Measurements from ENCODE around the gene C2orf92.
A peak's percentile ranks its signal among the peaks of the same experiment; 100 is the strongest.
"Not testable (repeated sequence)": the region's sequence is repeated elsewhere in the genome, so short reads cannot be mapped to it uniquely, and the experiment has no call there.

Gene C2orf92

DNA sequence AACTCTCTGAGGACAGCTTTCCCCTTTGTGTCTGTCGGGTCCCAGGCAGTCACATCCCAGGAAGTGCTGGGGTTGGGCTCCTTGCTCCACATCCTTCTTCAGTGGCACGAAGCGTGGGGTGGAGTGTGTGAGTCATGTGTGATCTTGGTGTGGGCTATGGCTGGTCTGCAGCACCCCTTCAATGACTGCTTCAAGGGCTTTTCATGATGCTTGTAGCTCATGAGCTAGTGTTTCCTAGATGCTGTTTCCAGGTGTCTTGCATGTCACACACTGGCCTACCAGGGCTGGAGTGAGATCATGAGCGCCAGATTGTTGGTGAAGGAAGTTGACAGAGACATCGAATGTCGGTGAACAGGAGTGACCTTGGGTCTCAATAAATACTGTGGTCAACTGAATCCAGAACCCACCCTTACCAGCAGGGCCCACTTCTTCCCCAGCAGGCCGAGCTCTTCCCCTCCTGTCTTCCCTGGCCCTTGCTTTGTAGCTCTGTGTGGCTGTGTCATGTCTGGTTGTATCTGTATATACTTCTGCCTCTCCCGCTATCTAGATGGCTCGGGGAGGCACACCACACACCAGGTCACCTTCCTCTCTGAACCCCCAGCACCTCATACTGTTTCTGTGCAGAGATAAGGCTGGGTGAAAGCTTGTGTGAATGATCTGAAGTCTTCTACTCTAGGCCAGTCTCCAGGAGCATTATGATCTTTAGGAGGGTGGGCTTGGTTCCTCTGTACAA, 3.8 kb downstream of the C2orf92 start:
- Histone ChIP-seq H3K4me1 (ENCODE audit: insufficient read depth, low read length) (peaks cover 17% of the 10 kb centered on the region), H3K4me3 (ENCODE audit: low read length) (no peak overlapping the region), H3K27me3 (ENCODE audit: insufficient read depth, low read length) (no peaks in the 10 kb centered on the region), H3K27ac (ENCODE audit: low read depth, low read length) (no peak overlapping the region), H3K9ac (ENCODE audit: low read depth, low read length) (no peak overlapping the region), H3K36me3 (ENCODE audit: insufficient read depth, low read length) (no peaks in the 10 kb centered on the region), H3K9me3 (ENCODE audit: insufficient read depth, low read depth, low read length) (no peaks in the 10 kb centered on the region)
- 90% methylated on average over 7 of the region's 9 CpGs for WGBS

DNA sequence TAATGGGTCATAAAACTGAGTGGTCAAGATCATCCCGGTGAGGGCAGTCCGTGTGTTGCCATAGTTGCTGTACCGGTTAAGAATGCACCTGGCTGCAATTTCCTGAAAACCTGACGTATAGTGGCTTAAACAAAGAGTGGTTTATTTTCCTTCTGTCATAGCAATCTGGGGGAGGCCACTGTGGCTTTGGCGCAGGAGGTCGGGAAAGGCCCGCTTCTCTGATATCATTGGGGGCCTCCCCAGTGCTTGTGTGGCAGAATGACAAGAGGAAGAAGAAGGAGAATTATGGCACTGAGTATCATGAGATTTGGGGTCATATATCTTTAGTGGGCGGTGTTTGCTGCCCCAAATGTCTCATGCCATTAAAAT, 4.4 kb downstream of the C2orf92 start:
- Histone ChIP-seq H3K4me1 (ENCODE audit: insufficient read depth, low read length) (peaks cover 17% of the 10 kb centered on the region), H3K36me3 (ENCODE audit: insufficient read depth, low read length) (no peaks in the 10 kb centered on the region), H3K27ac (ENCODE audit: low read depth, low read length) (no peak overlapping the region), H3K27me3 (ENCODE audit: insufficient read depth, low read length) (no peaks in the 10 kb centered on the region), H3K9me3 (ENCODE audit: insufficient read depth, low read depth, low read length) (no peaks in the 10 kb centered on the region), H3K4me3 (ENCODE audit: low read length) (no peak overlapping the region), H3K9ac (ENCODE audit: low read depth, low read length) (no peak overlapping the region)
- 94% methylated on average over 8 of the region's 8 CpGs for WGBS

DNA sequence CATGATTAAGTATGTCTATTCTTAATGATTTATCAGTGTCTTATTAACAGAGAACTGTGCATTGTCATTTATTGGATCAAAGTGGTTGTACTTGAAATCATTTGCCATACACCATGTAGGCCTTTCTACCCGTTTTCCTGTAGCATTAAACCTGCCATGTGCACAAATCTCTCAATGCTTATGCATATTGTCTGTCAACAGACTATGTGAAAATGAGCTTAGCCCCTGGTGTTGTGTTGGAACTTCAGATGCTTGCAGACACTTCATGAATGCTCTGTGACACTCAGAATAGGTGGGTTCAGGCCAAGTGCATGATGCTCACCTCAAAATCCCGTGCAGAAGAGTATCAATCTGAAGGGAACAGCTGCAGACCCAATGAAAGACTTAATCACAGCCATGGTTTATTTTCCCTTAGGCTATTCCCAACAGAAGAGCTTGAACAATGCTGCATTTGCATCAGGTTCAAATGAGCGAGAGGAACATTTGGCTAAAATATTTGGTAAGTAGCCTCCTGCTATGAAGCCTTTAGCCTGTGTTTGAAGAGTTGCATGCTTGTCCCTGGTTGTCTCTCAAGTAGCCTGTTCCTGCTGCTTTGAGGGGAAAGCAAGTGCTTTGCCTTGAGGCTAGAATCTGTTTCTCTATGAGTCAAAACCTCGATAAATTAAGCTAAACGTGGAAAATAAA, 6.1 kb downstream of the C2orf92 start:
- no peaks in the 10 kb centered on the region for H3K27me3 ChIP-seq (ENCODE audit: insufficient read depth, low read length)
- H3K4me3 ChIP-seq (ENCODE audit: low read length) = no peak overlapping the region
- H3K36me3 ChIP-seq (ENCODE audit: insufficient read depth, low read length) = no peaks in the 10 kb centered on the region
- no peaks in the 10 kb centered on the region for H3K9me3 ChIP-seq (ENCODE audit: insufficient read depth, low read depth, low read length)
- WGBS = 53% methylated on average over 5 of the region's 5 CpGs
- H3K27ac ChIP-seq (ENCODE audit: low read depth, low read length) = peak overlapping the region; percentile 34; the same call in 1 of the 2 replicates
- H3K9ac ChIP-seq (ENCODE audit: low read depth, low read length) = no peak overlapping the region
- peaks cover 17% of the 10 kb centered on the region for H3K4me1 ChIP-seq (ENCODE audit: insufficient read depth, low read length)

- Histone ChIP-seq H3K4me3 (ENCODE audit: low read length) (no peak overlapping the region), H3K36me3 (ENCODE audit: insufficient read depth, low read length) (no peaks in the 10 kb centered on the region), H3K4me1 (ENCODE audit: insufficient read depth, low read length) (peaks cover 17% of the 10 kb centered on the region), H3K27ac (ENCODE audit: low read depth, low read length) (no peak overlapping the region), H3K9ac (ENCODE audit: low read depth, low read length) (no peak overlapping the region), H3K9me3 (ENCODE audit: insufficient read depth, low read depth, low read length) (no peaks in the 10 kb centered on the region), H3K27me3 (ENCODE audit: insufficient read depth, low read length) (no peaks in the 10 kb centered on the region)
- 93% methylated on average over 1 of the region's 1 CpG for WGBS
Observed at GRCh38 chr2:97676620-97677019, 7.1 kb downstream of the C2orf92 start.

GRCh38 chr2:97677480-97677879, 8.0 kb downstream of the C2orf92 start:
- WGBS = 86% methylated on average over 1 of the region's 2 CpGs
- Histone ChIP-seq H3K27me3 (ENCODE audit: insufficient read depth, low read length) (no peaks in the 10 kb centered on the region), H3K4me3 (ENCODE audit: low read length) (no peak overlapping the region), H3K4me1 (ENCODE audit: insufficient read depth, low read length) (peaks cover 17% of the 10 kb centered on the region), H3K9me3 (ENCODE audit: insufficient read depth, low read depth, low read length) (no peaks in the 10 kb centered on the region), H3K27ac (ENCODE audit: low read depth, low read length) (no peak overlapping the region), H3K9ac (ENCODE audit: low read depth, low read length) (no peak overlapping the region), H3K36me3 (ENCODE audit: insufficient read depth, low read length) (no peaks in the 10 kb centered on the region)

GRCh38 chr2:97678298-97678697, 8.8 kb downstream of the C2orf92 start:
- H3K9ac ChIP-seq (ENCODE audit: low read depth, low read length) = no peak overlapping the region
- no peaks in the 10 kb centered on the region for H3K9me3 ChIP-seq (ENCODE audit: insufficient read depth, low read depth, low read length)
- no peaks in the 10 kb centered on the region for H3K27me3 ChIP-seq (ENCODE audit: insufficient read depth, low read length)
- WGBS = 100% methylated on average over 1 of the region's 1 CpG
- peaks cover 17% of the 10 kb centered on the region for H3K4me1 ChIP-seq (ENCODE audit: insufficient read depth, low read length)
- H3K27ac ChIP-seq (ENCODE audit: low read depth, low read length) = no peak overlapping the region
- no peaks in the 10 kb centered on the region for H3K36me3 ChIP-seq (ENCODE audit: insufficient read depth, low read length)
- no peak overlapping the region for H3K4me3 ChIP-seq (ENCODE audit: low read length)

DNA sequence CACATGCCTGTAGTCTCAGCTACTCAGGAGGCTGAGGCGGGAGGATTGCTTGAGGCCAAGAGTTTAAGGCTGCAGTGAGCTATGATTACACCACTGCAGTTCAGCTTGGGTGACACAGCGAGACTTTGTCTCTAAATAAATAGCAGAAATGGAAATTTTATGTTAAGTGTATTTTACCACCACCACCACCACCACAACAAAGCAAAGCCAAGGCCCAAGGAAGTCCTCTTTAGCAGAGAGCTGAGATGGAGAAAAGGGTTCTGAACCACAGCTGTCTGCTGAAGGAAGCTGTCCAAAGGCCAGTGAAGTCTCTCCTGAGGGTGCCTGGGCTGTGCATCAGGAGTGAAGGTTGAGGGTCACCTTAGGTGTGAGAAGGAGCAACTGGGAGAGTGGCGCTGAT, 17.7 kb downstream of the C2orf92 start:
- not testable (repeated sequence) for H3K36me3 ChIP-seq (ENCODE audit: insufficient read depth, low read length); H3K9me3 ChIP-seq (ENCODE audit: insufficient read depth, low read depth, low read length); H3K9ac ChIP-seq (ENCODE audit: low read depth, low read length); H3K4me1 ChIP-seq (ENCODE audit: insufficient read depth, low read length); H3K27me3 ChIP-seq (ENCODE audit: insufficient read depth, low read length); H3K4me3 ChIP-seq (ENCODE audit: low read length); H3K27ac ChIP-seq (ENCODE audit: low read depth, low read length)
- WGBS = 98% methylated on average over 1 of the region's 3 CpGs

DNA sequence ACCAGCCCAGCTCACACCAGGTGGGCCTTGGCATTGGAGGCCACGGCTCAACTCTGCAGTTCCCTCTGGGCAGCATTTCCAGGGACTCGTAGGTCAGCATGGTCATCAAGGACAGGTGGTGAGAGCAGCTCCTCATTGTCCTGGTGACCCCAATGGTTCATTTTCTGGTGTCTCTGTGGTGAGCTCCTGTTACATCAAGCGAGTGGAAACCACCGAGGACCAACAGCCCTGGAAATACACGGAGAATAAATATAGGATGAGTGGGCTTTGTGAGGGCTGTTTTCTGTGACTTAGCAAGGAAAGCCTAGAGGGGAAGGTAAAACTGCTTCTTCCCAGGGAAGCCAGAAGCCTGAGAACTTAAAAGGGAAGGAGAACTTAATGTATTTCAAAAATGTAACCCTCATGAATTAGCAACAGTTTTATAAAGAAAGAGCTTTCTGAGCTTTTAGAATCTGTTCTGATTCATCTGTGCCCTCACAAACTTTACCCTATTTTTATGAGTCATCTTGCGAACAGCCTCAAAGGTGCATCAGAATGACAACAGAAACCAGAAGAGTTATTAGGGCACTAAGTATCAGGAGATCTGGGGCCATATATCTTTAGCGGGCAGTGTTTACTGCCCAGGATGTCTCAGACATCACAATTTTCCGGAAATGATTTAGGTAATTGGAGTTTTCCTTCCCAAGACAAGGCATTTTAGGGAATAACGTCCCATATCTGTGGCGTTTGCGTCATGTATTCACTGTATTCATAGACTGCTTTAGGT, 18.7 kb downstream of the C2orf92 start:
- H3K36me3 ChIP-seq (ENCODE audit: insufficient read depth, low read length) = no peaks in the 10 kb centered on the region
- WGBS = 90% methylated on average over 11 of the region's 11 CpGs
- no peak overlapping the region for H3K4me3 ChIP-seq (ENCODE audit: low read length)
- H3K27me3 ChIP-seq (ENCODE audit: insufficient read depth, low read length) = no peaks in the 10 kb centered on the region
- no peaks in the 10 kb centered on the region for H3K9me3 ChIP-seq (ENCODE audit: insufficient read depth, low read depth, low read length)
- H3K27ac ChIP-seq (ENCODE audit: low read depth, low read length) = no peak overlapping the region
- H3K9ac ChIP-seq (ENCODE audit: low read depth, low read length) = no peak overlapping the region
- peaks cover 4% of the 10 kb centered on the region; the same call in 1 of the 2 replicates for H3K4me1 ChIP-seq (ENCODE audit: insufficient read depth, low read length)

GRCh38 chr2:97691166-97691565, 21.7 kb downstream of the C2orf92 start:
- Histone ChIP-seq H3K9me3 (ENCODE audit: insufficient read depth, low read depth, low read length) (no peaks in the 10 kb centered on the region), H3K4me1 (ENCODE audit: insufficient read depth, low read length) (peaks cover 4% of the 10 kb centered on the region; the same call in 1 of the 2 replicates), H3K9ac (ENCODE audit: low read depth, low read length) (no peak overlapping the region), H3K36me3 (ENCODE audit: insufficient read depth, low read length) (no peaks in the 10 kb centered on the region), H3K27me3 (ENCODE audit: insufficient read depth, low read length) (no peaks in the 10 kb centered on the region), H3K4me3 (ENCODE audit: low read length) (no peak overlapping the region), H3K27ac (ENCODE audit: low read depth, low read length) (no peak overlapping the region)
- 41% methylated on average over 6 of the region's 6 CpGs for WGBS

DNA sequence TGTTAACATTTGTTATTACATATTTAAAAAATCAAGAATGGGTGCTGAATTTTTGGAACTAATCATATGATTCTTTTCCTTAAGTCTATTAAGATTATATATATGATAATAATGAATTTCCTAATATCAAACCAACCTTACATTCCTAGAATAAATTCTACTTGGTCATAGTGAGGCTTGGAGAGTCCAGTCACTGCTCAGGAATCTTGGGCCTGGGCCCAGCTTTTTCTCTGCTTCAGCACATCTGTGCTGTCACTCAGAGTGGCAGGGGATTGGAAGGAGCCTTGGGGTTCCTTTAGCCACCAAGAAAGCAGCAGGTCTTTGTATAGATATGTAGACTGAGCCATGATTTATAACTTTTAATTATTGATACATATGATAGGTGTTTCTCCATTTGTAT, 24.0 kb downstream of the C2orf92 start:
- no peaks in the 10 kb centered on the region for H3K27me3 ChIP-seq (ENCODE audit: insufficient read depth, low read length)
- peaks cover 4% of the 10 kb centered on the region; the same call in 1 of the 2 replicates for H3K4me1 ChIP-seq (ENCODE audit: insufficient read depth, low read length)
- H3K9ac ChIP-seq (ENCODE audit: low read depth, low read length) = no peak overlapping the region
- no peaks in the 10 kb centered on the region for H3K36me3 ChIP-seq (ENCODE audit: insufficient read depth, low read length)
- H3K4me3 ChIP-seq (ENCODE audit: low read length) = no peak overlapping the region
- H3K9me3 ChIP-seq (ENCODE audit: insufficient read depth, low read depth, low read length) = no peaks in the 10 kb centered on the region
- H3K27ac ChIP-seq (ENCODE audit: low read depth, low read length) = no peak overlapping the region

DNA sequence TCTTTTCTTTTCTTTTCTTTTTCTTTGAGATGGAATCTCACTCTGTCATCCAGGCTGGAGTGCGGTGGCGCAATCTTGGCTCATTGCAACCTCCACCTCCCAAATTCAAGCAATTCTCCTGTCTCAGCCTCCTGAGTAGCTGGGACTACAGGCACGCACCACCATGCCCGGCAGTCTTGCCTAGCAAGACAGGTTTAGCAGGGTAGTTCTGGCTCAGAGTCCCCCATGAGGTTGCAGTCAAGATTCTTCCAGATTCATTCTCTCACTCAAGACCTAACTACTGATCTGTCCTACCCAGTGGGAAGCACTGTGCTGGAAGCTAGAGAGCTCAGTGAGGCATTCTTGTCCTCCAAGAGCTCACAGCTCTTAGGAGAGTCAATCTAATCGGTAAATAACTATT, 26.2 kb downstream of the C2orf92 start:
- Histone ChIP-seq H3K27me3 (ENCODE audit: insufficient read depth, low read length) (no peaks in the 10 kb centered on the region; the same call in 1 of the 2 replicates), H3K9me3 (ENCODE audit: insufficient read depth, low read depth, low read length) (no peaks in the 10 kb centered on the region), H3K4me3 (ENCODE audit: low read length) (no peak overlapping the region), H3K9ac (ENCODE audit: low read depth, low read length) (no peak overlapping the region), H3K36me3 (ENCODE audit: insufficient read depth, low read length) (no peaks in the 10 kb centered on the region), H3K27ac (ENCODE audit: low read depth, low read length) (no peak overlapping the region), H3K4me1 (ENCODE audit: insufficient read depth, low read length) (peaks cover 4% of the 10 kb centered on the region; the same call in 1 of the 2 replicates)
- 92% methylated on average over 4 of the region's 5 CpGs for WGBS

Data from HUES64 (cell line).